Measurements from ENCODE around the gene ZNF438.
"Not testable (repeated sequence)": the region's sequence is repeated elsewhere in the genome, so short reads cannot be mapped to it uniquely, and the experiment has no call there.

The ZNF438 gene

GRCh38 chr10:31042670-31043069 lies 11.0 kb upstream of the ZNF438 start:
- no peak for DNase-seq

GRCh38 chr10:31041011-31041410 lies 9.3 kb upstream of the ZNF438 start:
- DNase-seq, result no peak

GRCh38 chr10:31039006-31039405 lies 7.3 kb upstream of the ZNF438 start:
- DNase-seq, result not testable (repeated sequence)

GRCh38 chr10:31037749-31038148 lies 6.1 kb upstream of the ZNF438 start:
- no peak for DNase-seq

- DNase-seq, result no peak
Measured at GRCh38 chr10:31036209-31036608, 4.5 kb upstream of the ZNF438 start.

GRCh38 chr10:31035266-31035798 lies 3.7 kb upstream of the ZNF438 start:
- no peak for DNase-seq

GRCh38 chr10:31034098-31034909 lies 2.6 kb upstream of the ZNF438 start:
- DNase-seq, result no peak

- DNase-seq, result no peak
Measured at GRCh38 chr10:31033147-31033546, 1.5 kb upstream of the ZNF438 start.

- DNase-seq, result peak; percentile 95
Measured at GRCh38 chr10:31032258-31033132, 830 bp upstream of the ZNF438 start.

GRCh38 chr10:31031205-31031557 lies 484 bp downstream of the ZNF438 start:
- no peak for DNase-seq

GRCh38 chr10:31030800-31031199 lies 865 bp downstream of the ZNF438 start:
- DNase-seq, result no peak

GRCh38 chr10:31030260-31030659 lies 1.4 kb downstream of the ZNF438 start:
- no peak for DNase-seq

GRCh38 chr10:31028081-31028480 lies 3.6 kb downstream of the ZNF438 start:
- no peak for DNase-seq

- DNase-seq, result not testable (repeated sequence)
Measured at GRCh38 chr10:31026279-31026678, 5.4 kb downstream of the ZNF438 start.

GRCh38 chr10:31025142-31025541 lies 6.5 kb downstream of the ZNF438 start:
- no peak for DNase-seq

GRCh38 chr10:31023558-31023957 lies 8.1 kb downstream of the ZNF438 start:
- no peak for DNase-seq

GRCh38 chr10:31020209-31020608 lies 11.5 kb downstream of the ZNF438 start:
- no peak for DNase-seq

GRCh38 chr10:31018962-31019361 lies 12.7 kb downstream of the ZNF438 start:
- DNase-seq, result no peak

- DNase-seq, result no peak
Measured at GRCh38 chr10:31018356-31018750, 13.3 kb downstream of the ZNF438 start.

- DNase-seq, result no peak
Measured at GRCh38 chr10:31017534-31018355, 13.9 kb downstream of the ZNF438 start.

- no peak for DNase-seq
Measured at GRCh38 chr10:31014161-31014875, 17.3 kb downstream of the ZNF438 start.

- no peak for DNase-seq
Measured at GRCh38 chr10:31013331-31013730, 18.3 kb downstream of the ZNF438 start.
